HepG2 (cell line): ENCODE results near the gene ACTL8. TPM values are rescaled to one million over a fixed set of nuclear protein-coding genes. Genes with fewer than 3 reads are reported as not detected.

Source experiments
- FOXK1 ChIP-seq: sonication (generic); formaldehyde crosslinking; IDR thresholded peaks from 2 replicates; pipeline ENCODE4 v1.4.0; 2020; ENCODE audit warnings: low read depth, missing genetic modification reagents, borderline replicate concordance
- PHF21A ChIP-seq: sonication (generic); formaldehyde crosslinking; IDR thresholded peaks from 2 replicates; pipeline ENCODE4 v1.5.0; 2020; ENCODE audit warnings: mild to moderate bottlenecking, missing genetic modification reagents
- SETDB1 ChIP-seq: sonication (generic); formaldehyde crosslinking; IDR thresholded peaks from 2 replicates; pipeline ENCODE4 v1.5.1; 2020; ENCODE audit warnings: missing genetic modification reagents, mild to moderate bottlenecking, borderline replicate concordance
- SMAD3 ChIP-seq: sonication (generic); formaldehyde crosslinking; IDR thresholded peaks from 2 replicates; pipeline ENCODE4 v1.4.0; 2020; ENCODE audit warnings: missing genetic modification reagents
- THYN1 ChIP-seq: sonication (generic); formaldehyde crosslinking; IDR thresholded peaks from 2 replicates; pipeline ENCODE4 v1.8.1; 2023; ENCODE audit warnings: low read depth, mild to moderate bottlenecking, moderate library complexity, missing genetic modification reagents, borderline replicate concordance
- ZFP37 ChIP-seq: sonication (generic); formaldehyde crosslinking; IDR thresholded peaks from 2 replicates; pipeline ENCODE4 v1.4.0; 2020; ENCODE audit warnings: missing genetic modification reagents, borderline replicate concordance
- ZFY ChIP-seq: sonication (generic); formaldehyde crosslinking; IDR thresholded peaks from 2 replicates; pipeline ENCODE4 v1.4.0; 2020; ENCODE audit warnings: missing genetic modification reagents
- ZMYM2 ChIP-seq: sonication (generic); formaldehyde crosslinking; IDR thresholded peaks from 2 replicates; pipeline ENCODE4 v1.8.0; 2022; ENCODE audit warnings: mild to moderate bottlenecking, missing genetic modification reagents
- ZNF777 ChIP-seq: sonication (generic); formaldehyde crosslinking; IDR thresholded peaks from 2 replicates; pipeline ENCODE4 v1.4.0; 2020; ENCODE audit warnings: missing genetic modification reagents
- polyA plus RNA-seq, 8 experiments: library from polyadenylated mRNA; depleted of rRNA in 3 of 8; stranded (reverse) in 7 of 8; unstranded in 1 of 8; fragments of >200 nt; fragmentation: Illumina TruSeq in 4 of 8; extraction: Trizol in 4 of 8; gene quantifications; 2 replicates each; pipeline versions ENCODE4 v1.2.1 to v1.2.3, GENCODE V29; 2011 to 2016; ENCODE audit warnings: low read depth in 4 of 8, missing spikeins in 1 of 8, mixed read lengths in 1 of 8; ENCODE audit not compliant: insufficient read depth in 1 of 8
- total RNA-seq, 5 experiments: library from RNA; depleted of rRNA; stranded (reverse); fragments of >200 nt; fragmentation: Illumina TruSeq; extraction: Trizol; gene quantifications; 2 replicates each; pipeline ENCODE4 v1.2.3, GENCODE V29; 2016; ENCODE audit warnings: low read depth in 1 of 5
- TF ChIP-seq, protein P1 (sequence below): IDR thresholded peaks from 2 replicates; pipeline ENCODE4 v1.6.1; 2012; ENCODE audit warnings: inconsistent platforms
- TF ChIP-seq, protein P2 (sequence below): sonication (generic); formaldehyde crosslinking; IDR thresholded peaks from 2 replicates; pipeline ENCODE4 v1.4.0; 2020; ENCODE audit warnings: mild to moderate bottlenecking, missing genetic modification reagents
- TF ChIP-seq, protein P3 (sequence below): sonication (generic); formaldehyde crosslinking; IDR thresholded peaks from 2 replicates; pipeline ENCODE4 v1.4.0; 2020; ENCODE audit warnings: mild to moderate bottlenecking, missing genetic modification reagents
- TF ChIP-seq, protein P4 (sequence below): sonication (generic); formaldehyde crosslinking; IDR thresholded peaks from 2 replicates; pipeline ENCODE4 v1.8.1; 2023; ENCODE audit warnings: mild to moderate bottlenecking, inconsistent platforms, moderate library complexity, missing genetic modification reagents, borderline replicate concordance
- TF ChIP-seq, protein P5 (sequence below): sonication (generic); formaldehyde crosslinking; IDR thresholded peaks from 2 replicates; pipeline ENCODE4 v1.4.0; 2020; ENCODE audit warnings: missing genetic modification reagents
- TF ChIP-seq, protein P6 (sequence below): sonication (generic); formaldehyde crosslinking; IDR thresholded peaks from 2 replicates; pipeline ENCODE4 v1.5.0; 2020; ENCODE audit warnings: mild to moderate bottlenecking, missing genetic modification reagents, moderate library complexity
- TF ChIP-seq, protein P7 (sequence below): sonication (generic); formaldehyde crosslinking; IDR thresholded peaks from 2 replicates; pipeline ENCODE4 v1.4.0; 2020; ENCODE audit warnings: mild to moderate bottlenecking, missing genetic modification reagents

ACTL8 gene
- total and polyA plus RNA-seq, 2 of the 13 experiments (the other 11 are each of a cell fraction or from before 2014, with no cell fraction given) = 0.09 to 0.64 TPM

DNA sequence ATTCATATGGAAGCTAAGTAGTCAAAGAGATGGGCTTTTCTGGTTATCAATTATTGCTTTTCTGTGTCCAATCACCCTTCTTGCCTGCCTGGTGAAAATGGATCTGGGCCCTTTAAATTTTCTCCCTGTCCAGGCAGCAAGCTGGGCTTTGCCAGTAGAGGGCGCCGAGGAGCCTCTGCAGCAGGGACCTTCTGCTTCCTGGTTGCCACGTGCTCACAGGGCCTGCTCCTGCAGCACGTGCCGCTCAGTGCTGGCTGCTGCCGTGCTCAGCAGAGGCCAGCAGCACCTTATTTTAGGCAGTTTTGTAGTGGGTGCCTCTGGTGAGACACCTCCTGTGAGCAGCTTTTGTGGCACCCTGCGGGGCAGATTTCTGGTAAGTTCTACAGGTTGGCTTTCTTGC is 4.0 kb downstream of the ACTL8 start (continued):
- TF ChIP-seq, protein P1, sequence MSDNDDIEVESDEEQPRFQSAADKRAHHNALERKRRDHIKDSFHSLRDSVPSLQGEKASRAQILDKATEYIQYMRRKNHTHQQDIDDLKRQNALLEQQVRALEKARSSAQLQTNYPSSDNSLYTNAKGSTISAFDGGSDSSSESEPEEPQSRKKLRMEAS = peak; percentile 78; the same call in 1 of the 2 replicates
- peak; percentile 77; the same call in 1 of the 2 replicates for TF ChIP-seq SETDB1 (CRISPR knock-in tag)
- no peak for TF ChIP-seq PHF21A (CRISPR knock-in tag)
- TF ChIP-seq ZMYM2 (CRISPR knock-in tag) = 0 out of 2 replicates have a peak, but pooled peaks have one; percentile 44
- TF ChIP-seq, protein P2, sequence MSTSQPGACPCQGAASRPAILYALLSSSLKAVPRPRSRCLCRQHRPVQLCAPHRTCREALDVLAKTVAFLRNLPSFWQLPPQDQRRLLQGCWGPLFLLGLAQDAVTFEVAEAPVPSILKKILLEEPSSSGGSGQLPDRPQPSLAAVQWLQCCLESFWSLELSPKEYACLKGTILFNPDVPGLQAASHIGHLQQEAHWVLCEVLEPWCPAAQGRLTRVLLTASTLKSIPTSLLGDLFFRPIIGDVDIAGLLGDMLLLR (CRISPR knock-in tag) = no peak
- TF ChIP-seq, protein P3, sequence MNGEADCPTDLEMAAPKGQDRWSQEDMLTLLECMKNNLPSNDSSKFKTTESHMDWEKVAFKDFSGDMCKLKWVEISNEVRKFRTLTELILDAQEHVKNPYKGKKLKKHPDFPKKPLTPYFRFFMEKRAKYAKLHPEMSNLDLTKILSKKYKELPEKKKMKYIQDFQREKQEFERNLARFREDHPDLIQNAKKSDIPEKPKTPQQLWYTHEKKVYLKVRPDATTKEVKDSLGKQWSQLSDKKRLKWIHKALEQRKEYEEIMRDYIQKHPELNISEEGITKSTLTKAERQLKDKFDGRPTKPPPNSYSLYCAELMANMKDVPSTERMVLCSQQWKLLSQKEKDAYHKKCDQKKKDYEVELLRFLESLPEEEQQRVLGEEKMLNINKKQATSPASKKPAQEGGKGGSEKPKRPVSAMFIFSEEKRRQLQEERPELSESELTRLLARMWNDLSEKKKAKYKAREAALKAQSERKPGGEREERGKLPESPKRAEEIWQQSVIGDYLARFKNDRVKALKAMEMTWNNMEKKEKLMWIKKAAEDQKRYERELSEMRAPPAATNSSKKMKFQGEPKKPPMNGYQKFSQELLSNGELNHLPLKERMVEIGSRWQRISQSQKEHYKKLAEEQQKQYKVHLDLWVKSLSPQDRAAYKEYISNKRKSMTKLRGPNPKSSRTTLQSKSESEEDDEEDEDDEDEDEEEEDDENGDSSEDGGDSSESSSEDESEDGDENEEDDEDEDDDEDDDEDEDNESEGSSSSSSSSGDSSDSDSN (CRISPR knock-in tag) = no peak
- TF ChIP-seq ZFY = peak; percentile 46; the same call in 1 of the 2 replicates
- TF ChIP-seq ZFP37 = no peak
- TF ChIP-seq ZNF777 (CRISPR knock-in tag) = no peak
- TF ChIP-seq, protein P4, sequence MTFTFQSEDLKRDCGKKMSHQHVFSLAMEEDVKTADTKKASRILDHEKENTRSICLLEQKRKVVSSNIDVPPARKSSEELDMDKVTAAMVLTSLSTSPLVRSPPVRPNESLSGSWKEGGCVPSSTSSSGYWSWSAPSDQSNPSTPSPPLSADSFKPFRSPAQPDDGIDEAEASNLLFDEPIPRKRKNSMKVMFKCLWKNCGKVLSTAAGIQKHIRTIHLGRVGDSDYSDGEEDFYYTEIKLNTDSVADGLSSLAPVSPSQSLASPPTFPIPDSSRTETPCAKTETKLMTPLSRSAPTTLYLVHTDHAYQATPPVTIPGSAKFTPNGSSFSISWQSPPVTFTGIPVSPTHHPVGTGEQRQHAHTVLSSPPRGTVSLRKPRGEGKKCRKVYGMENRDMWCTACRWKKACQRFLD (CRISPR knock-in tag) = no peak
- no peak for TF ChIP-seq THYN1 (CRISPR knock-in tag)
- TF ChIP-seq, protein P5, sequence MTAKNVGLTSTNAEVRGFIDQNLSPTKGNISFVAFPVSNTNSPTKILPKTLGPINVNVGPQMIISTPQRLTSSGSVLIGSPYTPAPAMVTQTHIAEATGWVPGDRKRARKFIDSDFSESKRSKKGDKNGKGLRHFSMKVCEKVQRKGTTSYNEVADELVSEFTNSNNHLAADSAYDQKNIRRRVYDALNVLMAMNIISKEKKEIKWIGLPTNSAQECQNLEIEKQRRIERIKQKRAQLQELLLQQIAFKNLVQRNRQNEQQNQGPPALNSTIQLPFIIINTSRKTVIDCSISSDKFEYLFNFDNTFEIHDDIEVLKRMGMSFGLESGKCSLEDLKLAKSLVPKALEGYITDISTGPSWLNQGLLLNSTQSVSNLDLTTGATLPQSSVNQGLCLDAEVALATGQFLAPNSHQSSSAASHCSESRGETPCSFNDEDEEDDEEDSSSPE (CRISPR knock-in tag) = peak; percentile 25; the same call in 1 of the 2 replicates
- TF ChIP-seq, protein P6, sequence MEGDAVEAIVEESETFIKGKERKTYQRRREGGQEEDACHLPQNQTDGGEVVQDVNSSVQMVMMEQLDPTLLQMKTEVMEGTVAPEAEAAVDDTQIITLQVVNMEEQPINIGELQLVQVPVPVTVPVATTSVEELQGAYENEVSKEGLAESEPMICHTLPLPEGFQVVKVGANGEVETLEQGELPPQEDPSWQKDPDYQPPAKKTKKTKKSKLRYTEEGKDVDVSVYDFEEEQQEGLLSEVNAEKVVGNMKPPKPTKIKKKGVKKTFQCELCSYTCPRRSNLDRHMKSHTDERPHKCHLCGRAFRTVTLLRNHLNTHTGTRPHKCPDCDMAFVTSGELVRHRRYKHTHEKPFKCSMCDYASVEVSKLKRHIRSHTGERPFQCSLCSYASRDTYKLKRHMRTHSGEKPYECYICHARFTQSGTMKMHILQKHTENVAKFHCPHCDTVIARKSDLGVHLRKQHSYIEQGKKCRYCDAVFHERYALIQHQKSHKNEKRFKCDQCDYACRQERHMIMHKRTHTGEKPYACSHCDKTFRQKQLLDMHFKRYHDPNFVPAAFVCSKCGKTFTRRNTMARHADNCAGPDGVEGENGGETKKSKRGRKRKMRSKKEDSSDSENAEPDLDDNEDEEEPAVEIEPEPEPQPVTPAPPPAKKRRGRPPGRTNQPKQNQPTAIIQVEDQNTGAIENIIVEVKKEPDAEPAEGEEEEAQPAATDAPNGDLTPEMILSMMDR = peak; percentile 55
- no peak for TF ChIP-seq FOXK1 (CRISPR knock-in tag)
- TF ChIP-seq, protein P7, sequence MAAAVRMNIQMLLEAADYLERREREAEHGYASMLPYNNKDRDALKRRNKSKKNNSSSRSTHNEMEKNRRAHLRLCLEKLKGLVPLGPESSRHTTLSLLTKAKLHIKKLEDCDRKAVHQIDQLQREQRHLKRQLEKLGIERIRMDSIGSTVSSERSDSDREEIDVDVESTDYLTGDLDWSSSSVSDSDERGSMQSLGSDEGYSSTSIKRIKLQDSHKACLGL = no peak
- TF ChIP-seq SMAD3 (CRISPR knock-in tag) = no peak
